Brain pericyte (primary cell): Measurements from ENCODE around the gene PRR7.

Experiments
- DNase-seq: peaks from one replicate; pipeline ENCODE4 v3.0.0-alpha.2; 2012; ENCODE audit warnings: low read depth, low spot score

Gene PRR7

DNA sequence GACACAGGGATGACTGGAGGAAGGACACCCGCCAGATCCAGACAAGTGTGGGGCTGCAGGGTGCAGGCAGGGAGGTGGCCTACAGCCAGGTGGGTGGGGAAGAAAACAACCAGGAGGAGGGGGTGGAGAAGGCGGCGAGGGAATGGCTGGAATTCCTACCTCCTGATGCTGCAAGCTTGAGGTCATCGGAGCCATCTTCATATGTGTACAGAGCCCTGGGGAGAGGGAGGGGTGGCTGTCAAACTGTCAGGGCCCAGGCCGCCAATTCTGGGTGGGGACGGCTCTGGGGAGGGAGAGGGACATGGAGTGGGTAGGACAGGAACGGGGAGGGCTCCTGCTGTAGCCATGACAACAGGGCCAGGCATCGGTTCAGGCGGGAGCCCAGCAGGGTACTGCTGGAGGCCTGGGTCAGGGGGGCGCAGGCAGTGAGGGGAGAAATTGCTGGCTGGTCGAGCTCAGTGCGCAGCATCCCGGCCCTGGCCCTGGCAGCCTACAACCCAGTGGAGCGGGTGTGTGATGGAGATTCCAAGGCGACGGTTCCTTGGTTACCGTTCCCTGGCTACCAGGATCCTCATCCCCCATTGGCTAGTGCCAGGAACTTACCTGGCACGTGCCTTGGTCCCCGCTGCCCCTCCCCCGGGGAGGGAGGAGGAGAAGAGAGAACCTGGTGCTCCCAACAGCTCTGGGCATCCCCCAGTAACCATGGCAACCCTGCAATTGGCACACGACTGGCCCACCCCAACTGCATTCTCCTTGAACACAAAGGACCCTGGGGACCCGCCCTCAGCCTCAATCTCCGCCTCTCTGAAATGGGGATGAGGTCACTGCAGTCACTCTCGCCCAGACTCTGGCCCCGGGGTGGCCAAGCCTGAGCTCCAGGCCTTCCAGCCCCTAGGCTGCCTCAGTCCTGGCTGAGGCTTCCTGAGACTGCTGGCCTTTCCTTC, 22.3 kb downstream of the PRR7 start:
- no peak for DNase-seq

DNA sequence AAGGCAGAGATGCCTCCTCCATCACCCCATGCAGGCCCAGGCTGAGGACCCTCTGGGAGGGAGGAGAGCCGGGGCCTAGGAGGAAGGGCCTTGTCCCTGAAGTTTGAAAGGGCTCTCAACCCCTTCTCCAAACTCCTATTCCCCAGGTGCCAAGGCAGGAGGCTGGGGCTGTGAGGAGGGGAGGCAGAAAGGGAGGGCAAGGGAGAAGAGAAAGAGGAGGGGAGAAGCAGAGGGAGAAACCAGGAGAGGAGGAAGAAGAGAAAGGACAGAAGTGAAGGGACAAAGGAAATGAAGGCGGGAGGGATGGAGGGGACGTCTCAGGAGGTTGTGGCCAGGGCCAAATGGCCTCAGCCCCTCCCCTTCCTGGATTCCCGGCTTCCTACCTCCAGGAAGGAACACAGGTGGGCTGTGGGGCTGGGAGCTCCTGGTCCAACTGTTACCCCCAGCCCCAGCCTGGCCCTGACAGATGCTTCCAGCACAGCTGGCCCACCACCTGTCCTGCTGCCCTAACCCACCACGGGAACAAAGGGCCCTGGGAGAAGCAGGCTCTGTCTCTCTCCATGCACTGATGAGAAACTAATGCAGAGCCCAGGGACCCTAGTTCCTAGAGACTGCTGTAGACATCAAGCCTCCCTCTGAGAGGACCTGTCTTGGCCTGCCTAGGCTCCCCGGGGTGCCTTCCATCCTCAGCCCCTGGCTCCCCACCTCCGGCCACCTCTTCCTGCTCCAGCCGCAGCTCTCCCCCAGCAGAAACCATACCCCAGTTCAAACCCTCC, 23.3 kb downstream of the PRR7 start:
- DNase-seq, result no peak

DNA sequence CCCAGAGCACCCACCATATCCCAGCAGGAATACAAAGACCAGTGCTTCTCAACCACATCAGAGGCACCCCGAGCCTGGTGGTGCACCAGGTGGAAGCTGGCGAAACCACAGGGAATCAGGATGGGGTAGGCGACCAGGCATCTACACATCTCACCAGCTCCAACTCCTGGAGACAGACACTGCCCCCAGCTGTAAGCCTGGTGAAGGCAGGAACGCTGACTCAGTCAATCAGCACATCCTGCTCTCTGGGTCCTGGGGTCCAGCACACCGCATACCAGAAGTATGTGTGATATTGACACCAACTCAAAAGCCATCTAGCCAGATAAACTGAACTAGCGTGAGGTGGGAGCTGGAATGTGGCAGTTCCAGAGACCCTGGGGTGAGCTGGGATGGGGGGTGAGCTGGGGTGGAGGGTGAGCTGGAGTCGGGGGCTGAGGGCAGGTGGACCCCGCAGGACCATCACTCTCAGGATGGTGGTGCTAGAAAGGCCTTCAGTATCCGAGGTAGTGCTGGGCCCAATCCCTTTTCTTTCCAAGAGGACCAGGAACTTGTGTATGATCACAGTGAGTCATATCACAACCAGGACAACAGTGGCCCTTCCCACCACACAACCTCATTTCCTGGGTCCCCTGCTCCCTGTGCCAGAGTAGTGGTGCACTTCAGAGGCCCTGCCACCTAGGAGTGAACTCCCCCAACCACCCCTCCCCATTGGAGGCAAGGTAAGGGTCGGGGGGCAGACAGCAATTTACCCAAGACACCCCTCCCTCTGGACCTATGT, 24.3 kb downstream of the PRR7 start:
- no peak for DNase-seq

DNA sequence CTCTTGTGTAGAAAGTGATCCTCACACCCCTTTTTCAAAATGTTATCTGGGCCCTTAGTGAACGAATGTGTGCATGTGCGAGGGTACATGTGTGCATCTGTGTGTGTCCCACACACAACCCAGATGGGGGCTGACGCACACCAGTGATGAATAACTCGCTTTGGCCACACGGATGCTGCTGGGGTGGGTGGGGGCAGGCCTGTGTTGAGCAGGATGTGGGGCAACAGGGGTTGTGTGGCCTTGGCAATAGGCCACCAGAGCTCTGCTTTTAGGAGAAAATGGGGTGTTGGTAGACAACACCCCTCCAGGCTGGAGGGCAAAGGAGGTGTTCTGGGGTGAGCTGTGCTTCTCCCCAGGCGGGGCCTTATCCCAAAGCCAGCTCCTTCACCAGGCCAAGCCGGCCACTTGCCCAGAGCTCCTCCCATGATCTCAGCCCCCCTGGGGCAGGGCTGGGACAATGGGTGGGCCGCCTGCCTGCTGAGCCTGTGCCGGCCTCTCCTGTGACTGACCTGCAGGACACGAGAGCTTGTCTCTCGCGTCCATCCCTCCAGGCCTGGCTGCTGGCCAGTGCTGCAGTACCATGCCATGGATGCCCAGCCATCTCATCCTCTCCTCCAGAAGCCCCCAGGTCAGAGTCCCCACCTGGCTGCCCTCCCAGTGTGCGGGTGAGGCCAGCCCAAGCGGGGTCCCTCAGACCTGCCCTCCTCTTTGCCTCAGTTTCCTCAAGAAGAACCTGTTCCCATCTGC, 25.2 kb downstream of the PRR7 start:
- DNase-seq, result no peak

DNA sequence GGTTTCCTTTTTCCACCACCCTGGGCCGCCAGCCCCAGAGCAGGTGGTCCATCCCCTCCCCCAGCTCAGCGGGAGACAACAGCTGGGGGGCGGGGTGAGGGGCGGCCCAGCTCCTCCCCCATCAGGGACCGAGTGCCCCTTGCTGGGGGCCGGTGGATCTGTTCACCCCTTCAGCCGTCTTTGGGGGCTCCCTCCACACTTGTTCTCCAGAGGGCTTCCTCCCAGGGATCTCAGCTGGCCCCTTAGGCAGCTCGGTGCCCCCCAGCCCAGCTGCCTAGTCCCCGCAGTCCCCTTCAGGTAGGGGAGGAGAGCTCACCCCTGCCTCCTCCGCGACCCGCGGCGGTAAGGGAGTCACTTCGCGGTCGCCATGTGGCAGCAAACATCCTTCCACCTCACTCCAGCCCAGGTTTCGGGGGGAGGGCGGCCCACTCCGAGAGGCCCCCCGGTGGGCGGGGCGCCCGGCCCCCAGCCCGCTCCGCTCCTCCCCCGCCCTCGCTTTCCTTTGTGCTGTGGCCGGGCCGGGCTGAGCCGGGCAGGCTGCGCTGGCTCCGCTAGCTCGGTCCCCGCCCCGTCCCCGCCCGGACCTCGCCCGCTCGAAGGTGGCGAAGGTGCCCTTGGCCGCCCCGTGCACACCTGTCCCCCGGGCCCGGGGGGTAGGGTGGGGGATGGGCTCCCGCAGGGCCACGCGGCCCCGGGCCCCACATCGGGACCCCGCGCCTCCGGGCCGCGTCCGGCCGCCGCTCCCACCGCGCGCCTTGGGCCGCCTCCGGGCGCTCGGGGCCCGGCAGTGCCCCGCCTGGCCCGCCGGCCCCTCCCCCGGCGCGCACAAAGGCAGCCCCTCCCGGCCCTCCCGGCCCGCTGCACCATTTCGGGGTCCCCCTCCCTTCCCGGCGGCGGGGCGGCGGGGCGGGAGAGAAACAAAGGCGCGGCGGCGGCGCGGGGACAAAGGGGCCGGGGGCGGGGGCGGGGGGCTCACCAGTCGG, 26.1 kb downstream of the PRR7 start:
- no peak for DNase-seq

DNA sequence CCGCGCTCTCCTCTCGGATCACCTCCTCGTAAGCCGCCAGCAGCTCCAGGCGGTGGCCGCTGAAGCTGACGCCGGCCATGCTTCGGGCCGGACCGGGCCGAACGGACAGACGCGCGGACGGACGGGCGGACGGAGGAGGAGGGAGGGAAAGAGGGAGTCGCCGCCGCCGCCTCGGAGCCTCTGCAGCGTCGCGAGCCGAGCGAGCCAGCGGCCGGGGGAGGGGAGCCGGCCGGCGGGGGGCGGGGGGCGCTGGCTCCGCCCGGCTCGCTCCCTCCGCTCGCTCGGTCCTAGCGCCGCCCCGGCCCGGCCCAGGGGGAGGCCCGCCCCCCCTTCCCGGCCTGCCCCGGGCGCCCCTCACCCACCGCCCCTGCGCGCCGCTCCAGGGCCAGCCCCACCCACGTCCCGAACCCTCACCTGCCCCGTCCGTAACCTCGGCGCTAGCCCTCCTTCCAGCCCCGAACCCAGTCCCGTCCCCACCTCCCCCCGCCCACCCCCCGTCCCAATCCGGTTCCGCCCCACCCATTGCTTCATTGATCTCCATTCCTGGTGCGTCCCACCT, 26.9 kb downstream of the PRR7 start, which contains the start of gene DBN1:
Gene DBN1 (minus strand): TSS at position 192 of the 559 bp plus-strand sequence. CDS start 113 bp downstream, at position 79.
- no peak for DNase-seq

DNA sequence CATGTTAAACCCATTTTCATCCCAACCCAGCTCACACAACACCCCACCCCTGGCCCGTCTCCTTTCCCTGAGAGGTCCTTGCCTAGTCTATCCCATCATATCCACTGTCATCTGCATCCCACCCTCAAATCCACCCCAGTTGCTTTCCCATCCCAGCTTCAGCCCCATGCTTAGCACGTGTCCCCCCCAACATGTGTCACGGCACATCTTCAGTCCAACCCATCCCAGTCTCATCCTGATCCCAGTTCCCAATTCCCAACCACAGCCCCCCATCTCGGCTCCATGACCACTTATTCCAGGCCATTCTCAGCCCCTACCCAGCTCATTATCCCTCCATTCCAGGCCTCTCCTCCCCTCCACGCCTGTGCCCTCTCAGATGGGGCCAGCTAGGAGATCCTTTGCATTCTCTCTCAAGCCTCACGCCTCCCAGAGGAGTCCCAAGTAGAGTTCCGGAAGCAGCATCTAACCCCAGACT, 27.4 kb downstream of the PRR7 start:
- DNase-seq, result no peak

DNA sequence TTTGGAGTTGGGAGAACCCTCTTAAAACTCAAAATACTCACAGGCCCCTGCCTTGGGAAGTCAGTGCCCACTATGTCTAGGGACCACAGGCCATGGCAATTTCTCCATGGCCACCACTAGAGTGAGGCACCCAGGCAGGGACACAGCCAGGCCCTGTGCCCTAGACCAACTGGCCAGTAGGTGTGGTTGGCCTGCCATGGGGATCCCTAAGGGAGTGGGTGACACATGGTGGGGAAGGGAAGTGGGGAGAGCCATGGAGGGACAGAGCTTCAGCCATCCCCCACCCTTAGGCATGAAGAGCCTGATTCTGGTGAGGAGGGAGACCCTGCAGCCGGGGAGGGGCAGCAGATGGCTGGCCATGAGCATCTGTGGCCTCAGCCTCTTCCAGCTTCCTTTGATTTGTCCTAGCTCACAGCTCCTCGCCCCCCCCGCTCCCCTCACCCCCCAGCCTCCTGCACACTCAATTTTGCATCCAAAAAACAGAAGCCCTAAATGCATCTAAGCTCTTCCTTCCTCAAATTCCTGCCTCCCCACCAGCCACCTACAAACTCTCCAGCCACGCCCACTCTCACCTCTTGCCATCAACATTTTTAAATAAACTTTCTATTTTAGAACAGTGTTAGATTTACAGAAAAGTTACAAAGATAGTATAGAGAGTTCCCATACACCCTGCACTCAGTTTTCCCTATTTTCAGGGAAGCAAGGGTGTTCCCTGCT, 28.4 kb downstream of the PRR7 start:
- DNase-seq, result no peak

DNA sequence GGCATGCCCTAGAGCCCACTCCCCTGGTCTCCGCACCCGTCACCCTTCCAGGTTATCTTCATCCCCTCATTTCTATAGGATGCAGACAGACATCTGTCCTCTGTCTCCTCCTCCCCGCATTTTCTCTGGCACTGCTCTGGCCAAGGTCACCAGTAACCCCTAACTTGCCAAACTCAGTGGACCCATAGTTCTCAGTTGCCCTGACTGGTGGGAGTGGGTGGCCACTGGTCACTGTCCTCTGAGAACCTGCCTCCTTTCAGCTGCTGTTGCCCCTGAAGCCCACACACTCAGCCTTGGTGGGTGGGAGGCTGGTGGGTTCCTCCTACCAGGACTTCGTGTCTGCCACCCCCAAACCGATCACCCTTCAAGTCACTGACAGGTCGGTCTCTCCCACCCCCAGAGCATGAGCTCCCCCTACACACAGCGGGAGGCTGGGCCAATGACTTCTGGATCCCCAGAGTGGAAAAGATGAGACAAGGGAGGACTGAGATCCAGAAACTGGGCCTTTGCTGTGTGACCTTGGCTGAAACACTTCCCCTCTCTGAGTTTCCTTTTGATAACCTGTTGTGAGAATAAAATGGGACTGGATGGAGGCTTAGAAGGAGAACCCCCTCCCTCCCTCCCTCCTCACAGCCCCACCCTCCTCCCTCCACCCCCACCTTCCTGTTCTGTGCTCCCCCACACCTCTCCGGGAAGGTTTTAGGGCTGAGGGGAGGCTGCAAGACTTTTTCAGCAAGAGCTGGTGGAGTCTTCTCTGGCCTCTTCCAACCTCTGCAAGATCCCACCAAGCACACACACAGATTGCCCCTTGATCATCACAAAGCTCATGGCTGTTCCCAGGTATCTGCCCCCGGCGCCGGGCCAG, 29.2 kb downstream of the PRR7 start:
- no peak for DNase-seq

DNA sequence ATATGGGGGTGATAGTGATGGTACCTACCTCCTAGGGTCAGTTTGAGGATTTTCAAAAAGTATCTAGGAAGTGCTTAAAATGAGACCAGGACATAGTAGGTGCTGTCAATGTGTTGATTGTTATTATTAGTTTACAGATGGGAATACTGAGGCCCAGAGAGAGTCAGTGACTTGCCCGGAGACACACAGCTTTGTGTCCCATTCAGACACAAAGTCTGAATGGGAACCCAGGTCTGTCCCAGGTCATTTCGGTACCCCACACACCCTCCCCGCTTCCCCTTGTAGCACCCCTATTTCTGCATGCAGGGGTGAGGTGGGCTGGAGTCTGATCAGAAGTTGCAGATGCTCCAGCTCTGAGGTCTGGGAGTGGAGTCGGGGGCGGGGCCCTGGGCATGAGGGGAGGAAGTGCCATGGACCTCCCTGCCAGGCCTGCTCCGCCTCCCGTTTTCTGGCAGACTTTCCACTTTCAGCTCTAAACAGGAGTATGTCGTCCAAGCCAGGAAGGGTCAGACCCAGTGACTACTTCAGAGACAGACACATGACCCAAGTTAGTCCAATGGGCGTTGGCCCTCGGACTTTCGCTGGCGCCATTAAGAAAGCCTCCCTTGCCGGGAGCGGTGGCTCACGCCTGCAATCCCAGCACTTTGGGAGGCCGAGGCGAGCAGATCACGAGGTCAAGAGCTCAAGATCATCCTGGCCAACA, 30.1 kb downstream of the PRR7 start:
- no peak for DNase-seq

DNA sequence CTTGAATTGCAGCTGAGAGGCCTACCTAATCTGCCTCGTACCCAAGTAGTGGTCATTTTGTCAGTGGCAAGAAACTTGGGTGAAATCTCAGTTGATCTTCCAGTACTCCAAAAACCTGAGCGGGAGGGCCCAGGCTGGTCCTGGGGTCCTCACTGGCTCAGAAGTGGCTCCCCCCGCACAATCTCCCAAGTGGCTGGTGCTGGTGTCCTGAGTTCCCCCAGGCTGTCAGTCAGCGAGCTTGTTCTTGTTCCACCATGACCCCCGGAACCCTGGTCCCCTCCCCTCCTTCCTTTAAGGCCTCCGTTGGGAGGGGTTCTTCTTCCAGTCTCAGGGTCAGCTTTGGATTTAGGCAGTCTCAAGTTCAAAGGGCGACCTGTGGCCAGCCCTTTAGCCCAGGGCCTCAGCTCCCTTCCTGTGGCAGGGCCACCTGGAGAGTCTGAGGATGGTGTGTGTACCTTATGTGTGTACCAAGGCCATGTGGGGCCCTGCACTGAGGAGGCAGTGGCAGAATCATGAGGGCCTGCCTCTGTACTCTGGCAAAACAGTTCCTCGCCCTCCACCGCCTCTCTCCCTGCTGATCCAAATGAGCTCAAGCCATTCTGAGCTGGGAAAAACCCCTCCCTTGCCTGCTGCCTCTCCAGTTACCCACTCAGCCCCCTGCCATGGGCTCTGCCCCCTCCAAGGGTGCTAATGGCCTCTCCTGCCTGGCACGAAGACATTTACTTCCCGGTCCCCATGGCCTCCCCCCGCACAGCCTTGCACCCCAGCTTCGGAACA, 31.3 kb downstream of the PRR7 start:
- no peak for DNase-seq

DNA sequence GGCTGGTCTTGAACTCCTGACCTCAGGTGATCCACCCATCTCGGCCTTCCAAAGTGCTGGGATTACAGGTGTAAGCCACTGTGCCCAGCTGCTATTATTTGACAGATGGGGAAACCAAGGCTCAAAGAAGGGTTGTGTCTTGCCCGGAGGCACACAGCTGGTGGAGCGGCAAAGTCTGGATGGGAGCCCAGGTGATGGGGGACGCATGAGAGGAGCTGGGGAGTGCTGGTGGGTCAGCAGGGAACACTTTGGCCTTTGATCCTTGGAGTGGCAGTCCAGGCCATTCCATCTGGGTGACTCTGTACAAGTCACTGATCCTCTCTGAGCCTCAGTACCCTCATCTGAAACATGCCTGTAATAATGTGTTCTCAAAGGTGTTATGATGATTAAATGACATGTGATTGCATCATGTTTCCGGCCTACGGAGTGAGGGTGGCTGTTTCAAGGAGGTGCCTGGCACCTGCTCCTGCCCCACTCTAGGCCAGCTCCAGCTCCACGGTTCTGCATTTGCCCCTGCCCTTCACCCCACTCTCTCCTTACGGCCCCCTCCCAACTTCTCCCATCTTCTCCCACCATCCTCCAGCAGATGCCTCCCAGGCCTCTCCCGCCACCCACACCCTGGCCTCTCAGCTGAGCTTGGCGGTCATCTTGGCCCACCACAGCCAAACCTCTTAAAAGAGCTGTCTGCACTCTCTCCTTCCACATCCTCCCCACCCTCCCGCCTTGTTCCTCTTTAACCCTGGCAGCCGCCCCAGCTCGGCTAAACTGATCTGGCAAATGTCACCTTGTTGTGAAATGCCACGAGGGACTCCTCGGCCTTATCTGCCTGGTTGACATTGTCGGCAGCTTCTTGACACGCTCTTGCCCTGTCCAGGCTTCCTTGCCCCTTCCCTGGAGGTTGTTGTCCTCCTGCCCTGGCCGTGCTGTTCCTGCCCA, 32.4 kb downstream of the PRR7 start:
- no peak for DNase-seq

DNA sequence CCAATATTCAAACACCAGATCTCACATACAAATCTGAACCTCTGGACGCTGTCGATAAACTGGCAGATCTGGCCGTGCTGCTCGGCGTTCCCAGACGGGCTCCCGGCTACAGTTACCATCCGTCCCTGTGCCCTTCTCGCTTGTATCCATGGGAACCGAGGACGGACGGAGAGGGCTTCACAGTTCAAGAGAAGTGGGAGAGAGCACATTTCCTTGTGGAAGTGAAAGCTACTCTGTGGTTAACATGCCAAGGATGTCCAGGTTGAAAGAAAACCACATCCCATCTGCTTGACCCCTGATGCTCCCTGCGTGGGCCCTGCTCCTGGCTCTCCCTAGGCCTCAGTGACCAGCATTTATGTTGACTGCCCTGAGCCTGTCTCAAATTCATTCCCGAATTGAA, 33.2 kb downstream of the PRR7 start:
- DNase-seq, result no peak

DNA sequence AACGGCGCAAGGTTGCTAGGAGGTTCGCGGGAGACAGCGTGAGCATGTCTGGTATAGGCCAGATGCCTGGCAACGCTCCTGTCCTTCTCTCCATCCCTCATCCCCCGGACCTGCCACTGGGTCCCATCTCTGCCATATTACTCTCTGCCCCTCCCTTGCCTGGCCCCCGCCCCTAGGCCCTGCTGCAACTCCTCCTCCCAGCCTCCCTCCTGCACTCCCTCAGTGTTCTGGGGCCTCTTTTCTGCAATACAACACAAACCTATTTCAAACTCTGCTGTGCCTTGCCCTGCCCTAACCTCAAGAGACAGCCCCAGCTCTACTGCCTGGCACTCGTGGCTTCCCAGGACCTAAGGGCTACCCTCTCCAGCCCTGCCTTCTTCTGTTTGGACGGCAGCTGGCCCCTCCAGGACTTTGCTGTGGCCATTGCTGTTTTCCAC, 35.8 kb downstream of the PRR7 start:
- DNase-seq, result no peak

DNA sequence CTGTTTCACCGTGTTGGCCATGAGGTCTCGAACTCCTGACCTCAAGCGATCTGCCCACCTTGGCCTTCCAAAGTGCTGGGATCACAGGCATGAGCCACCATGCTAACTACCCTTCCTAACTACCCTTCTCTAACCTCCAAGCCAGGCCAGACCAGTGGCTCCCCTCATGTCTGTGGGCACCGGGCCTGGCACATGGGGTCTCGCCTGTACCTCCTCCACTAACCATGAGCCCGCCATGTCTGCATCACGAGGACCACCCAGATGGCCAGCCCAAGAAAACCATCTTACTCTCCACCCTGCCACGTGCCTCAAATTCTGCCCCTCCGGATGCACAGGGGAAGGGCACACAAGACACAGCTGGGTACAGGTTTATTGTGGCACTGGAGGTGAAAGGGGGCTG, 36.4 kb downstream of the PRR7 start:
- no peak for DNase-seq
